ENCODE data around the gene TMEM243. TPM values are rescaled to one million over a fixed set of nuclear protein-coding genes. Genes with fewer than 3 reads are reported as not detected.

The TMEM243 gene
- total and polyA plus RNA-seq, 12 donors: 2.1 to 10.0 (median 4.8) TPM

DNA sequence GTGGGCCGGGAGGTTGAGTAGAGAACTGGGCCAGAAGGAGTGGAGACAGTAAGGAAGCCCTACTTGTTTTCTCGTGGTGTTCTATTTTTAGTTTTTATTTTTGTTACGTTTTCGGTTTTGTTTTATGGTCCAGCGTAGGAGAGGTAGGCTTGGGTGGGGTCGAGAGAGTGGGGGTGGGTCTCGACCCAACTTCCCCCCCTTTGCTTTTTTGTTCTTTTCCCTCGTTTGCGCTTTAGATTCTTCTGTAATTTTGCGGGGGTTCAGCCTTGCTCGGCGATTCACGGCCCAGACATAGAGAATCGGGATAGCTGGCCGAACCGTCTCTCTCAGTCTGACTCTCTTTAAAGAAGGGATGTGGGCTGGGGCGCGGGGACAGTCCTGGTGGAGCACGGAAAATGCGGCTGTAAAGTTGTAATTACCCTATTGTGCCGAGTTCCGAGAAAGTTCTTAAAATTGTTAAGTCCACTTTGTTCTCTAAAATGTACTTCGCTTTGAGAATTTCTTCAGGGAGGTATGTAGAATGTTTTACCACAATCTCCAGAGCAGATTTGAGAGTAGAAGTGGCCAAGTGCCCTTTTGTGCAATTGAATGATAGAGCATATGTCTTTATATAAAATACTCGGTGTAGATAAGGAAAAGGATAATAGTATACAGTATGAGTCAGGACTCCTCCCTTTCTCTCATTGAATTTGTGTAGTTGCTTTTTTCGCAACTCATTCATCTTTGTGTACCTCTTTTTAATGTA, 66.5 kb downstream of the TMEM243 start:
- TF ChIP-seq CTCF (IDR thresholded peaks at IDR 0.05): no peak
- H3K27me3 ChIP-seq: no peaks in the 10 kb centered on the region
- peaks cover 0 to 8% (median 0%) of the 10 kb centered on the region in 9 donors for H3K36me3 ChIP-seq
- peak overlapping the region; percentile 94 to 99 (median 97) for H3K27ac ChIP-seq
- peak overlapping the region; percentile 57 to 86 (median 77) for H3K4me3 ChIP-seq
- 1% methylated on average over 25 of the region's 25 CpGs for WGBS, 2 donors
- intact Hi-C loops (cut with DNase I): loop anchor here in 5 of 10 donors (1.0 to 5.0 kb wide), 7 partner anchors 64 to 226 kb away; partner anchors contain the start of genes ELAPOR2 (in 3 of the 5), TMEM243 (in 3 of the 5) and CROT (in 1 of the 5)
- DNase-seq (peak; percentile 14 to 25), ATAC-seq (peak in 7 of 8 donors; percentile 4 to 35 (median 13))
- H3K9me3 ChIP-seq: no peaks in the 10 kb centered on the region
- peaks cover 0 to 61% (median 50%) of the 10 kb centered on the region in 9 donors for H3K4me1 ChIP-seq

GRCh38 chr7:87152112-87152896, 67.2 kb downstream of the TMEM243 start, which contains the start of gene DMTF1:
TSS of gene DMTF1 (plus strand) at chr7:87152453. CDS start at chr7:87164942, 12,489 bp downstream.
- Histone ChIP-seq H3K4me3 (peak within 1 kb of the TSS; percentile 57 to 86 (median 77)), H3K9me3 (no peaks in the 10 kb centered on the region), H3K4me1 (peaks cover 0 to 54% (median 45%) of the 10 kb centered on the region in 9 donors), H3K27ac (peak within 1 kb of the TSS; percentile 94 to 99 (median 97)), H3K27me3 (no peaks in the 10 kb centered on the region), H3K36me3 (peaks cover 0 to 8% (median 0%) of the 10 kb centered on the region in 9 donors)
- intact Hi-C loops (cut with DNase I): loop anchor here in 5 of 10 donors (1.0 to 5.0 kb wide), 6 partner anchors 65 to 225 kb away; partner anchors contain the start of genes ELAPOR2 (in 3 of the 5), TMEM243 (in 2 of the 5) and CROT (in 1 of the 5)
- WGBS, 2 donors: 0% methylated on average over 70 to 71 of the region's 71 CpGs
- peak in 4 of 9 donors; percentile 3 to 21 (median 16) for TF ChIP-seq CTCF (IDR thresholded peaks at IDR 0.05)
- DNase-seq (peak; percentile 95), ATAC-seq (peak; percentile 95 to 99 (median 98))

DNA sequence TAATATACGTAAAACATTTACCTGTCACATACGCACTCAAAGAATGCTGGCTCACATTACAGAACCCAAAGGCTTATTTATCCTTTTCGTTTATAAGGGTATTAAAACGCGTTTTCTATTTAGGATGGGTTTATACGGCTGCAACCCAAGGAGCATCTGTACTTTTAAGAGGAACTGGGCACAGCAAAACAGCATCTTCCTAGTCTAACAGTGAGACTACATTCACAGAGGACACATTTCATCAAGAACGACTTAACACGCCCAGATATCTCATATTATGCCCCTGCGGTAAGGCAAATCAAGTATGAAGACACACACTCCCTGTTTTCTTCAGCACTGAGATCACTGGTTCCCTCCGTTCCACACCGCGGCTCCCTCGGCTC, 67.8 kb downstream of the TMEM243 start:
- intact Hi-C loops (cut with DNase I): loop anchor here in 5 of 10 donors (1.0 to 5.0 kb wide), 6 partner anchors 66 to 224 kb away; partner anchors contain the start of genes ELAPOR2 (in 3 of the 5), TMEM243 (in 2 of the 5) and CROT (in 1 of the 5)
- Histone ChIP-seq H3K4me1 (peaks cover 0 to 48% (median 39%) of the 10 kb centered on the region in 9 donors), H3K27me3 (no peaks in the 10 kb centered on the region), H3K27ac (peak overlapping the region; percentile 94 to 99 (median 97)), H3K4me3 (peak overlapping the region; percentile 57 to 86 (median 77)), H3K36me3 (peaks cover 0 to 8% (median 0%) of the 10 kb centered on the region in 9 donors), H3K9me3 (no peaks in the 10 kb centered on the region)
- DNase-seq (no peak), ATAC-seq (peak in 2 of 8 donors; percentile 64 to 71)
- 4 to 7% methylated on average over 13 of the region's 13 CpGs for WGBS, 2 donors
- no peak for TF ChIP-seq CTCF (IDR thresholded peaks at IDR 0.05)

All from heart right ventricle (tissue), 16 donors.